Measurements from ENCODE around the gene CMTM7.

DNA sequence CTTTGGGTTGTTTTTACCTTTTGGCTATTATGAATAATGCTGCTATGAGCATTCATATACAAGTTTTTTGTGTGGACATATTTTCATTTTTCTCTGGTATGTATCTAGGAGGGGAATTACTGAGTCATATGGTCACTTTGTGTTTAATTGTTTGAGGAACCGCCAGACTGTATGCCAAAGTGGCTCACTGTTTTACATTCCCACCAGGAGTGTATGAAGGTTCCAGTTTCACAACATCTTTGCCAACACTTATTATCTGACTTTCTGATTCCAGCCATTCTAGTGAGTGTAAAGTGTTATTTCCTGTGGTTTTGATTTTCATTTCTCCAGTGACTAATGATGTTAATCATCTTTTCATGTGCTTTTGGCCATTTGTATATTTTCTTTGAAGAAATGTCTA is 51.8 kb downstream of the CMTM7 start:
- TF ChIP-seq, protein P1, sequence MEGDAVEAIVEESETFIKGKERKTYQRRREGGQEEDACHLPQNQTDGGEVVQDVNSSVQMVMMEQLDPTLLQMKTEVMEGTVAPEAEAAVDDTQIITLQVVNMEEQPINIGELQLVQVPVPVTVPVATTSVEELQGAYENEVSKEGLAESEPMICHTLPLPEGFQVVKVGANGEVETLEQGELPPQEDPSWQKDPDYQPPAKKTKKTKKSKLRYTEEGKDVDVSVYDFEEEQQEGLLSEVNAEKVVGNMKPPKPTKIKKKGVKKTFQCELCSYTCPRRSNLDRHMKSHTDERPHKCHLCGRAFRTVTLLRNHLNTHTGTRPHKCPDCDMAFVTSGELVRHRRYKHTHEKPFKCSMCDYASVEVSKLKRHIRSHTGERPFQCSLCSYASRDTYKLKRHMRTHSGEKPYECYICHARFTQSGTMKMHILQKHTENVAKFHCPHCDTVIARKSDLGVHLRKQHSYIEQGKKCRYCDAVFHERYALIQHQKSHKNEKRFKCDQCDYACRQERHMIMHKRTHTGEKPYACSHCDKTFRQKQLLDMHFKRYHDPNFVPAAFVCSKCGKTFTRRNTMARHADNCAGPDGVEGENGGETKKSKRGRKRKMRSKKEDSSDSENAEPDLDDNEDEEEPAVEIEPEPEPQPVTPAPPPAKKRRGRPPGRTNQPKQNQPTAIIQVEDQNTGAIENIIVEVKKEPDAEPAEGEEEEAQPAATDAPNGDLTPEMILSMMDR (IDR thresholded peaks at IDR 0.05), result no peak
- TF ChIP-seq POLR2A (IDR thresholded peaks at IDR 0.05), result no peak
